Limb (tissue), 2 donors: ENCODE measurements around the gene PPFIA2.

Source experiments
- DNase-seq, 2 donors: peaks; one replicate each; pipeline ENCODE4 v3.0.0-alpha.2; 2016; ENCODE audit errors: extremely low spot score in 2 of 2

The PPFIA2 gene

GRCh38 chr12:81274637-81275529 is 484.3 kb downstream of the PPFIA2 start:
- DNase-seq = no peak

GRCh38 chr12:81270385-81270784 is 488.8 kb downstream of the PPFIA2 start:
- no peak for DNase-seq

GRCh38 chr12:81263072-81263471 is 496.1 kb downstream of the PPFIA2 start:
- no peak for DNase-seq

- no peak for DNase-seq
Observed at GRCh38 chr12:81261508-81262207, 497.5 kb downstream of the PPFIA2 start.

GRCh38 chr12:81259360-81259759 is 499.8 kb downstream of the PPFIA2 start:
- no peak for DNase-seq

- peak in 1 of 2 donors; percentile 72 for DNase-seq
Observed at GRCh38 chr12:81257947-81258551, 501.1 kb downstream of the PPFIA2 start.

- no peak for DNase-seq
Observed at GRCh38 chr12:81255947-81256346, 503.2 kb downstream of the PPFIA2 start.

GRCh38 chr12:81255456-81255855 is 503.7 kb downstream of the PPFIA2 start:
- no peak for DNase-seq

GRCh38 chr12:81253360-81253759 is 505.8 kb downstream of the PPFIA2 start:
- no peak for DNase-seq

- no peak for DNase-seq
Observed at GRCh38 chr12:81252228-81252627, 506.9 kb downstream of the PPFIA2 start.

GRCh38 chr12:81249976-81250375 is 509.2 kb downstream of the PPFIA2 start:
- no peak for DNase-seq

- no peak for DNase-seq
Observed at GRCh38 chr12:81245907-81246570, 513.1 kb downstream of the PPFIA2 start.

GRCh38 chr12:81245458-81245857 is 513.7 kb downstream of the PPFIA2 start:
- DNase-seq = no peak

- no peak for DNase-seq
Observed at GRCh38 chr12:81231574-81232368, 527.4 kb downstream of the PPFIA2 start.

GRCh38 chr12:81229759-81230158 is 529.4 kb downstream of the PPFIA2 start:
- no peak for DNase-seq

GRCh38 chr12:81224626-81225025 is 534.5 kb downstream of the PPFIA2 start:
- DNase-seq = no peak

GRCh38 chr12:81222846-81223592 is 536.1 kb downstream of the PPFIA2 start:
- DNase-seq = no peak

- DNase-seq = no peak
Observed at GRCh38 chr12:81221681-81222080, 537.5 kb downstream of the PPFIA2 start.

GRCh38 chr12:81216739-81217138 is 542.4 kb downstream of the PPFIA2 start:
- no peak for DNase-seq

GRCh38 chr12:81212996-81213696 is 546.0 kb downstream of the PPFIA2 start:
- no peak for DNase-seq
